ENCODE results near the gene RYK.

RYK gene

GRCh38 chr3:134222835-134223234 lies 27.8 kb downstream of the RYK start:
- no peak overlapping the region for H3K4me3 ChIP-seq (ENCODE audit: low read length)
- TF ChIP-seq CTCF (IDR thresholded peaks at IDR 0.05; ENCODE audit: insufficient read depth, low read depth, low read length, missing control alignments) = no peak
- no peak for DNase-seq (ENCODE audit: low read depth)

- DNase-seq (ENCODE audit: low read depth) = no peak
- TF ChIP-seq CTCF (IDR thresholded peaks at IDR 0.05; ENCODE audit: insufficient read depth, low read depth, low read length, missing control alignments) = no peak
- no peak overlapping the region for H3K4me3 ChIP-seq (ENCODE audit: low read length)
Measured at GRCh38 chr3:134216851-134217250, 33.8 kb downstream of the RYK start.

GRCh38 chr3:134216191-134216764 lies 34.4 kb downstream of the RYK start:
- H3K4me3 ChIP-seq (ENCODE audit: low read length) = no peak overlapping the region

GRCh38 chr3:134214239-134214638 lies 36.4 kb downstream of the RYK start:
- DNase-seq (ENCODE audit: low read depth) = no peak
- H3K4me3 ChIP-seq (ENCODE audit: low read length) = no peak overlapping the region
- no peak for TF ChIP-seq CTCF (IDR thresholded peaks at IDR 0.05; ENCODE audit: insufficient read depth, low read depth, low read length, missing control alignments)

More at GRCh38 chr3:134216191-134216764, 34.4 kb downstream of the RYK start:
- no peak for TF ChIP-seq CTCF (IDR thresholded peaks at IDR 0.05; ENCODE audit: insufficient read depth, low read depth, low read length, missing control alignments)
- DNase-seq (ENCODE audit: low read depth) = no peak

- no peak overlapping the region for H3K4me3 ChIP-seq (ENCODE audit: low read length)
- peak; percentile 90 for DNase-seq (ENCODE audit: low read depth)
- TF ChIP-seq CTCF (IDR thresholded peaks at IDR 0.05; ENCODE audit: insufficient read depth, low read depth, low read length, missing control alignments) = peak; percentile 100
Measured at GRCh38 chr3:134212967-134213665, 37.5 kb downstream of the RYK start.

GRCh38 chr3:134211797-134212196 lies 38.9 kb downstream of the RYK start:
- TF ChIP-seq CTCF (IDR thresholded peaks at IDR 0.05; ENCODE audit: insufficient read depth, low read depth, low read length, missing control alignments) = peak; percentile 64
- DNase-seq (ENCODE audit: low read depth) = peak; percentile 62
- H3K4me3 ChIP-seq (ENCODE audit: low read length) = no peak overlapping the region

- no peak for DNase-seq (ENCODE audit: low read depth)
- no peak overlapping the region for H3K4me3 ChIP-seq (ENCODE audit: low read length)
- TF ChIP-seq CTCF (IDR thresholded peaks at IDR 0.05; ENCODE audit: insufficient read depth, low read depth, low read length, missing control alignments) = no peak
Measured at GRCh38 chr3:134205451-134205850, 45.2 kb downstream of the RYK start.
